Tibial nerve (tissue), 3 donors: Measurements from ENCODE around the gene U2AF1L4.

ENCODE experiments used
- POLR2A ChIP-seq, 2 donors: fragments of 450-650 bp; IDR thresholded peaks; one replicate each; pipeline ENCODE4 v1.6.1; 2017; ENCODE audit warnings: antibody characterized with exemption in 2 of 2, mild to moderate bottlenecking in 2 of 2, moderate library complexity in 2 of 2
- TF ChIP-seq, protein P1 (sequence below), 5 experiments: fragments of 200-600 bp in 3 of 5; fragments of 450-650 bp in 2 of 5; sonication (generic) in 3 of 5; IDR thresholded peaks; one replicate each; pipeline ENCODE4 v1.5.1; 2016 to 2019; ENCODE audit warnings: antibody characterized with exemption in 5 of 5, mild to moderate bottlenecking in 3 of 5, moderate library complexity in 2 of 5

DNA sequence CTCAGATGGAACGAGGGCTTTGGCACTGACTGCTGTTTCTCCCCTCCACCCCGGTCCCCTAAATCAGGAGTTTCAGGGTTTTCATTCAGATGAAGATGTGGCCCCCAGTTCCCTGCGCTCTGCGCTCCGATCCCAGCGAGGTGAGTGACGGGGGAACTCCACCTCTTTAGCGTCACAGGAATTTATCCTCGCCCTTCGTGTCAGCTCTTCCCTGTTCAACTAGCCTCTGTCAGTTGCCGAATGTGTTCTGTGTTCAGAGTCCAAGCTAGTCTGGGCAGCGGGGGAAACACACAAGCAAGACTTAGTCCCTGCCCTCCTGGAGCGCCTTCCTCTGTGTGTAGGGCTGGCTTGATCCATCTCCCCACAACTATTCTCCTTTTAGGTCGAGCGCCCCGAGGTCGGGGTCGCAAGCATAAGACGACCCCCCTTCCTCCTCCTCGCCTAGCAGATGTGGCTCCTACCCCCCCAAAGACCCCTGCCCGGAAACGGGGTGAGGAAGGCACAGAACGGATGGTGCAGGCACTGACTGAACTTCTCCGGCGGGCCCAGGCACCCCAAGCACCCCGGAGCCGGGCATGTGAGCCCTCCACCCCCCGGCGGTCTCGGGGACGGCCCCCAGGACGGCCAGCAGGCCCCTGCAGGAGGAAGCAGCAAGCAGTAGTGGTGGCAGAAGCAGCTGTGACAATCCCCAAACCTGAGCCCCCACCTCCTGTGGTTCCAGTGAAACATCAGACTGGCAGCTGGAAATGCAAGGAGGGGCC lies 25.6 kb downstream of the U2AF1L4 start:
- TF ChIP-seq POLR2A (IDR thresholded peaks at IDR 0.05), result no peak
- TF ChIP-seq, protein P1, sequence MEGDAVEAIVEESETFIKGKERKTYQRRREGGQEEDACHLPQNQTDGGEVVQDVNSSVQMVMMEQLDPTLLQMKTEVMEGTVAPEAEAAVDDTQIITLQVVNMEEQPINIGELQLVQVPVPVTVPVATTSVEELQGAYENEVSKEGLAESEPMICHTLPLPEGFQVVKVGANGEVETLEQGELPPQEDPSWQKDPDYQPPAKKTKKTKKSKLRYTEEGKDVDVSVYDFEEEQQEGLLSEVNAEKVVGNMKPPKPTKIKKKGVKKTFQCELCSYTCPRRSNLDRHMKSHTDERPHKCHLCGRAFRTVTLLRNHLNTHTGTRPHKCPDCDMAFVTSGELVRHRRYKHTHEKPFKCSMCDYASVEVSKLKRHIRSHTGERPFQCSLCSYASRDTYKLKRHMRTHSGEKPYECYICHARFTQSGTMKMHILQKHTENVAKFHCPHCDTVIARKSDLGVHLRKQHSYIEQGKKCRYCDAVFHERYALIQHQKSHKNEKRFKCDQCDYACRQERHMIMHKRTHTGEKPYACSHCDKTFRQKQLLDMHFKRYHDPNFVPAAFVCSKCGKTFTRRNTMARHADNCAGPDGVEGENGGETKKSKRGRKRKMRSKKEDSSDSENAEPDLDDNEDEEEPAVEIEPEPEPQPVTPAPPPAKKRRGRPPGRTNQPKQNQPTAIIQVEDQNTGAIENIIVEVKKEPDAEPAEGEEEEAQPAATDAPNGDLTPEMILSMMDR (IDR thresholded peaks at IDR 0.05), result no peak
